DND-41 (cell line): ENCODE data around the gene RABGAP1L.

Experiments used
- EZH2 ChIP-seq: IDR thresholded peaks from 3 replicates; pipeline ENCODE4 v1.6.1; 2012; ENCODE audit warnings: borderline replicate concordance, low read depth, mild to moderate bottlenecking, moderate library complexity, low read length, inconsistent platforms; ENCODE audit not compliant: severe bottlenecking
- TF ChIP-seq, protein P1 (sequence below): IDR thresholded peaks from 2 replicates; pipeline ENCODE4 v1.5.1; 2012; ENCODE audit warnings: borderline replicate concordance, low read length, moderate library complexity, mild to moderate bottlenecking; ENCODE audit not compliant: poor library complexity, severe bottlenecking; ENCODE audit errors: extremely low read depth

DNA sequence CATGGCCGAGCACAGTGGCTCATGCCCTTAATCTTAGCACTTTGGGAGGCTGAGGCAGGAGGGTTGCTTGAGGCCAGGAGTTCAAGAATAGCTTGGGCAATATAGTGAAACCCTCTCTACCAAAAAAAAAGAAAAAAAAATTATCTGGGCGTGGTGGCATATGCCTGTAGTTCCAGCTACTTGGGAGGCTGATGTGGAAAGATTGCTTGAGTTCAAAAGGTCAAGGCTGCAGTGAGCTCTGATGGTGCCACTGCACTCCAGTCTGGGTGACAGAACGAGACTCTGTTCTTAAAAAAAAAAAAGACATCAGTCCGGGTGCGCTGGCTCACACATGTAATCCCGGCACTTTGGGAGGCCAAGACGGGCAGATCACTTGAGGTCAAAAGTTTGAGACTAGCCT, 589.3 kb downstream of the RABGAP1L start:
- TF ChIP-seq, protein P1, sequence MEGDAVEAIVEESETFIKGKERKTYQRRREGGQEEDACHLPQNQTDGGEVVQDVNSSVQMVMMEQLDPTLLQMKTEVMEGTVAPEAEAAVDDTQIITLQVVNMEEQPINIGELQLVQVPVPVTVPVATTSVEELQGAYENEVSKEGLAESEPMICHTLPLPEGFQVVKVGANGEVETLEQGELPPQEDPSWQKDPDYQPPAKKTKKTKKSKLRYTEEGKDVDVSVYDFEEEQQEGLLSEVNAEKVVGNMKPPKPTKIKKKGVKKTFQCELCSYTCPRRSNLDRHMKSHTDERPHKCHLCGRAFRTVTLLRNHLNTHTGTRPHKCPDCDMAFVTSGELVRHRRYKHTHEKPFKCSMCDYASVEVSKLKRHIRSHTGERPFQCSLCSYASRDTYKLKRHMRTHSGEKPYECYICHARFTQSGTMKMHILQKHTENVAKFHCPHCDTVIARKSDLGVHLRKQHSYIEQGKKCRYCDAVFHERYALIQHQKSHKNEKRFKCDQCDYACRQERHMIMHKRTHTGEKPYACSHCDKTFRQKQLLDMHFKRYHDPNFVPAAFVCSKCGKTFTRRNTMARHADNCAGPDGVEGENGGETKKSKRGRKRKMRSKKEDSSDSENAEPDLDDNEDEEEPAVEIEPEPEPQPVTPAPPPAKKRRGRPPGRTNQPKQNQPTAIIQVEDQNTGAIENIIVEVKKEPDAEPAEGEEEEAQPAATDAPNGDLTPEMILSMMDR = no peak
- no peak for TF ChIP-seq EZH2
